PC-3 (cell line): Measurements from ENCODE around the gene UGT1A5. TPM values are rescaled to one million over a fixed set of nuclear protein-coding genes. Genes with fewer than 3 reads are reported as not detected.

Experiments
- ATAC-seq: fragments of 200-7000 bp; cut with Tn5 transposase; 2 replicates; pipeline ENCODE4 v1.9.1; 2020; ENCODE audit warnings: mild to moderate bottlenecking, moderate library complexity
- BruUV-seq: library from RNA; stranded (reverse); fragments of 400-500 nt; replicated peaks from 2 replicates; lab custom pipeline; 2021; lab: Mats Ljungman, UMichigan
- CTCF ChIA-PET: fragments of 300-600 bp; sonication (Branson Sonifier 250); formaldehyde crosslinking; loops from one replicate; lab custom pipeline; 2022; ENCODE audit warnings: antibody characterized with exemption; lab: Charles Lee
- POLR2A ChIA-PET: fragments of 300-600 bp; sonication (Branson Sonifier 250); formaldehyde crosslinking; loops from one replicate; lab custom pipeline; 2022; ENCODE audit warnings: antibody characterized with exemption; ENCODE audit not compliant: unreplicated experiment; lab: Charles Lee
- DNase-seq: peaks from one replicate; pipeline ENCODE4 v3.0.0-alpha.2; 2015
- H2AFZ ChIP-seq: fragments of 300-600 bp; sonication (generic); 2 replicates; pipeline ENCODE4 v1.6.0; 2016; ENCODE audit warnings: antibody characterized with exemption, low read length
- H3F3A ChIP-seq: fragments of 300-600 bp; sonication (generic); one replicate; pipeline ENCODE4 v1.6.0; 2017; ENCODE audit warnings: antibody characterized with exemption, low read length, control low read depth, mild to moderate bottlenecking; ENCODE audit not compliant: unreplicated experiment
- H3K27ac ChIP-seq: fragments of 300-600 bp; sonication (generic); 2 replicates; pipeline ENCODE4 v1.5.1; 2016; ENCODE audit warnings: mild to moderate bottlenecking, low read length
- H3K27me3 ChIP-seq: fragments of 300-600 bp; sonication (generic); 2 replicates; pipeline ENCODE4 v1.6.1; 2016; ENCODE audit warnings: low read length, mixed read lengths
- H3K36me3 ChIP-seq: fragments of 300-600 bp; sonication (generic); 2 replicates; pipeline ENCODE4 v1.6.1; 2016; ENCODE audit warnings: low read depth, mixed run types, low read length, mixed read lengths
- H3K4me1 ChIP-seq: fragments of 300-600 bp; sonication (generic); 2 replicates; pipeline ENCODE4 v1.5.1; 2016; ENCODE audit warnings: low read length; ENCODE audit not compliant: insufficient read depth
- H3K4me2 ChIP-seq: fragments of 300-600 bp; sonication (generic); 2 replicates; pipeline ENCODE4 v1.6.0; 2016; ENCODE audit warnings: low read length
- H3K4me3 ChIP-seq: fragments of 300-600 bp; sonication (generic); 2 replicates; pipeline ENCODE4 v1.5.1; 2016; ENCODE audit warnings: mild to moderate bottlenecking, low read length, mixed read lengths
- H3K79me2 ChIP-seq: fragments of 300-600 bp; sonication (generic); 2 replicates; pipeline ENCODE4 v1.6.1; 2017; ENCODE audit warnings: low read length, mixed read lengths
- H3K9ac ChIP-seq: fragments of 300-600 bp; sonication (generic); 2 replicates; pipeline ENCODE4 v1.6.0; 2016; ENCODE audit warnings: mild to moderate bottlenecking, low read length
- H3K9me2 ChIP-seq: fragments of 300-600 bp; sonication (generic); replicated peaks from 2 replicates; pipeline ENCODE4 v1.6.1; 2016; ENCODE audit warnings: mixed run types, low read length, mixed read lengths
- H3K9me3 ChIP-seq: fragments of 300-600 bp; sonication (generic); 2 replicates; pipeline ENCODE4 v1.6.1; 2016; ENCODE audit warnings: low read length, mixed read lengths
- H4K20me1 ChIP-seq: fragments of 300-600 bp; sonication (generic); 2 replicates; pipeline ENCODE4 v1.6.1; 2016; ENCODE audit warnings: low read length, mixed read lengths
- EZH2 ChIP-seq: fragments of 300-600 bp; sonication (generic); IDR thresholded peaks from one replicate; pipeline ENCODE4 v1.6.1; 2017; ENCODE audit warnings: antibody characterized with exemption, mild to moderate bottlenecking, low read length; ENCODE audit not compliant: unreplicated experiment
- EZH2phosphoT487 ChIP-seq: fragments of 300-600 bp; sonication (generic); IDR thresholded peaks from 2 replicates; pipeline ENCODE4 v1.6.1; 2018; ENCODE audit warnings: mild to moderate bottlenecking, antibody characterized with exemption, low read length, borderline replicate concordance
- intact Hi-C: fragments of 100-400 bp; cut with micrococcal nuclease; formaldehyde crosslinking; loops from 2 replicates; pipeline ENCODE4 v1.9.0; 2023
- total RNA-seq: library from RNA; depleted of rRNA; stranded (reverse); fragments of >200 nt; gene quantifications from 2 replicates; pipeline ENCODE4 v1.2.3, GENCODE V29; 2014
- TF ChIP-seq, protein P1 (sequence below): fragments of 300-600 bp; sonication (generic); conservative IDR thresholded peaks from 2 replicates; pipeline ENCODE4 v1.5.1; 2017; ENCODE audit warnings: antibody characterized with exemption, low read depth, mild to moderate bottlenecking, low read length

UGT1A5 gene
- total RNA-seq, 1 experiment from 2014 or later, result not detected

DNA sequence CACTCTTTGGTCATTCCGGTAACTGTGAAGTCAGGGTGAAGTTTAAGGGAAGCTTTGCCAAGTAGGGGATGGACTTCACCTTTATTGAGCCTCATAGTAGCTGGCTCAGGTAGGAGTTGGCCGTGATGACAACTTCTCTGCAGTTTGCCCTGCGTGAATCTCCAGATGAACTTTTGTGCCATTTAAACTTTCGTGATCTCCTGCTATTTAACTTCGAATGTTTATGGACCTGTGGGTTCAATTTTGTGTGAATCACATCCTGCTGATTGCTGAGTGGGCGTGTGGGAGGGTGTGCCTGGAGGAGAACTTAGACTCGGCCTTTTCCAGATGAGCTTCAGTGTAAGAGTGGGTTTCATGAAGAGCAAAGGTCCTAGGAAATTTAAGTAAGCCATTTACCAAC, 51.6 kb downstream of the UGT1A5 start:
- no TSS peak for BruUV-seq
- peak; percentile 65 for DNase-seq

DNA sequence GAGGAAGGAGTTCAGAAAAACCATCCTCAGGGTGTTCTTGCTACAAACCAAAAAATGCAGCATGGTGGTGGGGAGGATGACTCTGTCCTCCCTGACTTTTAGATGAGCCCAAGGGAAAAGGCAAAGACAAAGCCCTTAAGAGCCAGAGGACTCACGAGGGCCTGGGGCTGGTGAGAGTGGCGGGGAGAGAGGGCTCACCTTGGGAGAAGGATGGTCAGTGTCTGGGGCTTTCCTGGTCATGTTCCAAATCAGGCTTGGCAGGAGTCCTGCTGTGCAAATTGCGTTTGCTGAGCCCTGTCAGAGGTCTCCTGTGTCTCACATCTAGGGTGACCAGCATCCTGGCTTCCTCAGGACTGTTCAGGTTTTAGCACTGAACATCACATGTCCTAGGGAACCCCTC, 52.1 kb downstream of the UGT1A5 start:
- H3K27me3 ChIP-seq, result no peaks in the 10 kb centered on the region
- H4K20me1 ChIP-seq, result no peaks in the 10 kb centered on the region
- H3K9me3 ChIP-seq, result no peaks in the 10 kb centered on the region
- CTCF ChIA-PET, result no interaction called here
- 0 out of 2 replicates have a peak, but pooled peaks cover 4% of the 10 kb centered on the region for H3K9me2 ChIP-seq
- peak; percentile 36 for ATAC-seq
- H3K9ac ChIP-seq, result peak overlapping the region; percentile 34; the same call in 1 of the 2 replicates
- intact Hi-C loops, result no loop called here
- H3K36me3 ChIP-seq, result no peaks in the 10 kb centered on the region
- H3K79me2 ChIP-seq, result no peaks in the 10 kb centered on the region
- H3K27ac ChIP-seq, result peak overlapping the region; percentile 79
- TSS peak; percentile 94 for BruUV-seq
- H2AFZ ChIP-seq, result 0 out of 2 replicates have a peak overlapping the region, but pooled peaks have one; percentile 53
- TF ChIP-seq EZH2 (no peak), EZH2phosphoT487 (no peak)
- TF ChIP-seq, protein P1, sequence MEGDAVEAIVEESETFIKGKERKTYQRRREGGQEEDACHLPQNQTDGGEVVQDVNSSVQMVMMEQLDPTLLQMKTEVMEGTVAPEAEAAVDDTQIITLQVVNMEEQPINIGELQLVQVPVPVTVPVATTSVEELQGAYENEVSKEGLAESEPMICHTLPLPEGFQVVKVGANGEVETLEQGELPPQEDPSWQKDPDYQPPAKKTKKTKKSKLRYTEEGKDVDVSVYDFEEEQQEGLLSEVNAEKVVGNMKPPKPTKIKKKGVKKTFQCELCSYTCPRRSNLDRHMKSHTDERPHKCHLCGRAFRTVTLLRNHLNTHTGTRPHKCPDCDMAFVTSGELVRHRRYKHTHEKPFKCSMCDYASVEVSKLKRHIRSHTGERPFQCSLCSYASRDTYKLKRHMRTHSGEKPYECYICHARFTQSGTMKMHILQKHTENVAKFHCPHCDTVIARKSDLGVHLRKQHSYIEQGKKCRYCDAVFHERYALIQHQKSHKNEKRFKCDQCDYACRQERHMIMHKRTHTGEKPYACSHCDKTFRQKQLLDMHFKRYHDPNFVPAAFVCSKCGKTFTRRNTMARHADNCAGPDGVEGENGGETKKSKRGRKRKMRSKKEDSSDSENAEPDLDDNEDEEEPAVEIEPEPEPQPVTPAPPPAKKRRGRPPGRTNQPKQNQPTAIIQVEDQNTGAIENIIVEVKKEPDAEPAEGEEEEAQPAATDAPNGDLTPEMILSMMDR, result no peak
- H3F3A ChIP-seq, result no peaks in the 10 kb centered on the region
- H3K4me1 ChIP-seq, result peaks cover 19% of the 10 kb centered on the region
- DNase-seq, result peak; percentile 13
- POLR2A ChIA-PET, result no interaction called here
- H3K4me2 ChIP-seq, result peak overlapping the region; percentile 43
- H3K4me3 ChIP-seq, result no peak overlapping the region

More for the DNA sequence above, 51.6 kb downstream of the UGT1A5 start:
- peak overlapping the region; percentile 43 for H3K4me2 ChIP-seq
- H3K9ac ChIP-seq, result peak overlapping the region; percentile 42; the same call in 1 of the 2 replicates
- no peaks in the 10 kb centered on the region for H3K79me2 ChIP-seq
- H3K9me3 ChIP-seq, result no peaks in the 10 kb centered on the region
- POLR2A ChIA-PET, result no interaction called here
- H3K27ac ChIP-seq, result peak overlapping the region; percentile 79
- H3F3A ChIP-seq, result no peaks in the 10 kb centered on the region
- intact Hi-C loops, result no loop called here
- no peaks in the 10 kb centered on the region for H3K36me3 ChIP-seq
- CTCF ChIA-PET, result no interaction called here
- H4K20me1 ChIP-seq, result no peaks in the 10 kb centered on the region
- TF ChIP-seq EZH2phosphoT487 (no peak), EZH2 (no peak)
- TF ChIP-seq, protein P1, result no peak
- no peak overlapping the region for H3K4me3 ChIP-seq
- H3K4me1 ChIP-seq, result peaks cover 19% of the 10 kb centered on the region
- H3K9me2 ChIP-seq, result 0 out of 2 replicates have a peak, but pooled peaks cover 4% of the 10 kb centered on the region
- peak; percentile 87 for ATAC-seq
- 0 out of 2 replicates have a peak overlapping the region, but pooled peaks have one; percentile 53 for H2AFZ ChIP-seq
- H3K27me3 ChIP-seq, result no peaks in the 10 kb centered on the region

DNA sequence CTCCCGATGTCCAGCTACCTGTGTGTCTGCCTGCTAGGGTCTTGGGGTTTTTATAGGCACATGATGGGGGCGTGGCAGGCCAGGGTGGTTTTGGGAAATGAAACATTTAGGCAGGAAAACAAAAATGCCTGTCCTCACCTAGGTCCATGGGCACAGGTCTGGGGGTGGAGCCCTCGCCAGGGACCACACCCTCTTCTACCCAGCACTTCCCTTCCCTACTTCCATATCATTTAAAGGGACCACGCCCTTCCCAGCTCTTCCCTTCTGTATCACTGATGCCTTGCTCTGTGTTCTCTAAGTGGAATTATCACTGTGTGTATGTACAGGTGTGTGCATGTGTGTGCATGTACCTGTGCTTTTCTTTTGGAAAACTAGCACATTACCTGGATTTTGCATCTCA, 53.7 kb downstream of the UGT1A5 start:
- DNase-seq, result no peak
- no TSS peak for BruUV-seq

More for the DNA sequence above, 53.7 kb downstream of the UGT1A5 start:
- H3K4me1 ChIP-seq, result peaks cover 19% of the 10 kb centered on the region
- H3K27me3 ChIP-seq, result no peaks in the 10 kb centered on the region
- POLR2A ChIA-PET, result no interaction called here
- CTCF ChIA-PET, result no interaction called here
- no peaks in the 10 kb centered on the region for H4K20me1 ChIP-seq
- intact Hi-C loops, result no loop called here
- H3K36me3 ChIP-seq, result no peaks in the 10 kb centered on the region
- TF ChIP-seq EZH2, result no peak
- TF ChIP-seq, protein P1, result no peak
- no peak for TF ChIP-seq EZH2phosphoT487
- H3K79me2 ChIP-seq, result no peaks in the 10 kb centered on the region
- no peaks in the 10 kb centered on the region for H3F3A ChIP-seq
- no peak overlapping the region for H3K9ac ChIP-seq
- no peak overlapping the region for H2AFZ ChIP-seq
- H3K9me2 ChIP-seq, result 0 out of 2 replicates have a peak, but pooled peaks cover 4% of the 10 kb centered on the region
- H3K27ac ChIP-seq, result no peak overlapping the region
- H3K4me3 ChIP-seq, result no peak overlapping the region
- no peaks in the 10 kb centered on the region for H3K9me3 ChIP-seq
- no peak overlapping the region for H3K4me2 ChIP-seq
- no peak for ATAC-seq
